GM18505 (cell line): ENCODE measurements around the gene COX7A2.

Experiments used
- ATAC-seq: cut with Tn5 transposase; IDR thresholded peaks from one replicate; pipeline ENCODE4 v1.9.1; 2021; ENCODE audit not compliant: unreplicated experiment
- POLR2A ChIP-seq: IDR thresholded peaks from 4 replicates; pipeline ENCODE4 v1.6.1; 2011; ENCODE audit warnings: borderline replicate concordance; ENCODE audit not compliant: insufficient read depth, insufficient read length; ENCODE audit errors: extremely low read depth

The COX7A2 gene

DNA sequence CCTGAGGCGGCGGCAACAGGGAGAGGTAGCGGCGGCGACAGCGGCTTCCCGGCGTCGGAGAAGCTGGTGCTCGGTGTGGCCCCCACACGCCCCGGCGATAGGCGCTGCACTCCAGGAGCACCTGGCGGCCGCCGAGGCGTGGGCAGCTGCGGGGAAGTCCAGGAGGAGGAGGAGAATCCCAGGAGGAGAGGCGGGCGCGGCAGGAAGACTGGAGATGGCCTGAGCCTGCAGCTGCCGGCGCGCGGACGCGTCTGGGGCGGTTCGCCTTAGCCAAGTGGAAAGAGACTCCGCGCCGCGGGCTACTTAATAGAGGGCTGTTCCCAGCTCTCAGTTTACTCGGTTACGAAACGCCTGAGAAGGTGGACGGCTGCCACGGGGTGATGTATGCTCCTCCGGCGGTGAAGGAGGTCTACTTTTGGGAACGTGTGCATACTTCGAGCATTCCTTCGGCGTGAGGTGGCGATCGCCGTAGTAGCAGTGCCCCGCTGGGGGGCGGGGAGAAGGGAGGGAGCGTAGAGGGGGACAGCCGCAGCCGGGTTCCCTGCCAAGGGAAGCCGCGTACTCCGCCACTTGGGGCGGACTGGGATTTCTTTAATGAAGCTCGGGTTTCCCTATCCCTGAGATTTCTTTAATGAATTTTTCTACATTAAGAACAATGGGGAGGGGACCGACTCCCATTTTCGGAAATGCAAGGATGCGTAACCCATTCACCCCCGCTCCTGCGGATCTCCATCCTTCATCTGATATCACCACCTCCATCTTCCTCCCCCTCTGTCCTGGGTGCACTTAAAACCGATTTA, 37.6 kb downstream of the COX7A2 start, which contains the start of gene COL12A1:
Gene COL12A1, minus strand, starts transcription at position 278 of the 800 bp plus-strand sequence. CDS start 3,261 bp downstream, outside the sequence.
- ATAC-seq: no peak
- no peak for TF ChIP-seq POLR2A

- no peak for TF ChIP-seq POLR2A
- no peak for ATAC-seq
Observed at GRCh38 chr6:75204959-75205775, 38.4 kb downstream of the COX7A2 start.

DNA sequence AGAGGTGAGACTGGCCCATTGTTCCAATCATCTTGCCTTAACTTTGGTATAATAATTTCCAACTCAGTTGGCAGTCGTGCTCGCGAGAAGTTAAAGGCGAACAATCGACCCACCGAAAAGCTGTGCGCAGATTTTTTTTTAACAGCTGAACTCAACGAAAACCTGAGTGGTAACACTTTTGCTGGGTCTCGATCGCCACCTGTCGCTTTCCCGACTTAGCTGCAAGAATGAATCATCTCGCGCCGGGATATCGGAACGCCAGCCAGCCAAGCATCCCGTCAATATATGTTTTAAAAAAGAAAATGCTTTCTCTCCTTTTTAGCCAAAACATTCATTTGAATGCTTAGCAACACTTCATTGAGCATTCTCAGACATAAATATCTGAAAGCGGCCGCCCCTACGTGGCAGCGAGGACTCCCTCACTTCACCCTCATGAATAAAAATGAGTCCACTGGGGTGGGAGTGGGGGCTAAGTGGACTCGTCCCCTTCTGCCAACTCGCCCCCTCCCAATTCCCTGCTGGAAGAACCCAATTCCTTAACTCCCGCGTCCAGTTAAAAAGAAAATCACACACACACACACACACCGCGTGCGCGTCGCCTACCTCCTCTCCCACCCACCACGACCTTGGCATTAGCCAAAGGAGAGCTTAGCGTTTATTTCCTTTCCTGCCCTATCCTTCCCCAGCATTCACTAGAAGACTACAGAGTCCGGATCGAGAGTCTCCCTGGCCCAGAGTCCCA, 39.2 kb downstream of the COX7A2 start:
- no peak for TF ChIP-seq POLR2A
- no peak for ATAC-seq

DNA sequence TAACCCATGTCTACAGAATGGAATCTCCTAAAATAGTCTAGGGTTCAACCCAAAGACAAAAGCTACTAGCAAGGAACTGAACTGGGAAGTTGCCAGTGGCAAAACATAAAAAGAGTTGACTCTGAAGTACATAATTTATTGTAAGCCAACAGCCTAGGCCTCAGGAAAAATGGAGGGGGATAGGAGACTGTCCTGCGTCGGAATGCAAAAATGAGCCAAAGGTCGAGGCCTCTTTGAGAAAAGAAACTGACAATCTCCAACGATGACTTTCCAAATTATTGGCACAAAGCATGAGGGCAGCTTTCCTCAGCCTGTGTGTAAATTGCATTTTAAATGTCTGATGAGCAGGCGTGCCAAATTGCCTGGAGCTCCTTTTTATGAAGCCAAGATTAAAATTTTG, 39.9 kb downstream of the COX7A2 start:
- no peak for TF ChIP-seq POLR2A
- no peak for ATAC-seq

GRCh38 chr6:75202676-75203131, 40.9 kb downstream of the COX7A2 start:
- no peak for ATAC-seq
- no peak for TF ChIP-seq POLR2A

GRCh38 chr6:75201901-75202672, 41.5 kb downstream of the COX7A2 start:
- ATAC-seq: no peak

GRCh38 chr6:75201021-75201420, 42.6 kb downstream of the COX7A2 start:
- TF ChIP-seq POLR2A: no peak
- no peak for ATAC-seq

More at GRCh38 chr6:75201901-75202672, 41.5 kb downstream of the COX7A2 start:
- no peak for TF ChIP-seq POLR2A

- no peak for TF ChIP-seq POLR2A
- no peak for ATAC-seq
Observed at GRCh38 chr6:75199889-75200288, 43.7 kb downstream of the COX7A2 start.

- no peak for ATAC-seq
- TF ChIP-seq POLR2A: no peak
Observed at GRCh38 chr6:75196081-75196687, 47.4 kb downstream of the COX7A2 start.

DNA sequence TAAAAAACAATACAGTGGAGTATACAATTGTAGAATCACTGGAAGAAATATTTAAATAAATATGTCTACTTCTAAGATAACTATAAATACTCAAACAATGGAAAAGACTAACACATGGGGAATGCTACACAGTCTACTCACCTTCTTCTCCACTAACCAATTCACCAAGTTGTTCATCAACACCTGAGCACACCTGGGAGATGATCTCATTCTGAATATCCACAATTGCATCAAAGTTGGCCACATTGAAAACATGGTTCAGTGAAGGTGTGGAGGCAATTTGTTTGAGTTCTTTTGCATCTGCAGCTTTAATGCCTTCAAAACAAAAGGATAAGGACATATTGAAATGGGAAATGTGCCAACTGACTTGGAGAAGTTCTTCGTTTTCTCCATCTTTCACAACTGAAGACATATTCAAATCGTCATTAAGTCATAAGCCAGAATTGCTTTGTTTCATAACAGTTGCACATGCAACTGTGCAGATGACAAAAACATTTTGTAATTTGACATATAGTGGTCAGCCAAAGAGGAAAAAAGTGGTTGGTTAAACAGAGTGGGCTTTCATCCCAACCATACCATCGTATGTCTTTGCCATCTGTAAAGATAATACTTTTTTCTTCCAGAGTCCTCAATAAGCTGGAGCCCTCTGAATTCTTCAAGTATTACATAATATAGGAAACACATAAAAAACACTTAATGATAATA, 55.2 kb downstream of the COX7A2 start:
- no peak for ATAC-seq
- no peak for TF ChIP-seq POLR2A
